Measurements from ENCODE around the gene ALAS1.

GRCh38 chr3:52221563-52222318, 23.8 kb downstream of the ALAS1 start:
- no peak for TF ChIP-seq CTCF (IDR thresholded peaks at IDR 0.05)
- no peak for TF ChIP-seq POLR2A (IDR thresholded peaks at IDR 0.05)

Data from adrenal gland (tissue), 5 donors.